ENCODE data around the gene SNAPC2.

DNA sequence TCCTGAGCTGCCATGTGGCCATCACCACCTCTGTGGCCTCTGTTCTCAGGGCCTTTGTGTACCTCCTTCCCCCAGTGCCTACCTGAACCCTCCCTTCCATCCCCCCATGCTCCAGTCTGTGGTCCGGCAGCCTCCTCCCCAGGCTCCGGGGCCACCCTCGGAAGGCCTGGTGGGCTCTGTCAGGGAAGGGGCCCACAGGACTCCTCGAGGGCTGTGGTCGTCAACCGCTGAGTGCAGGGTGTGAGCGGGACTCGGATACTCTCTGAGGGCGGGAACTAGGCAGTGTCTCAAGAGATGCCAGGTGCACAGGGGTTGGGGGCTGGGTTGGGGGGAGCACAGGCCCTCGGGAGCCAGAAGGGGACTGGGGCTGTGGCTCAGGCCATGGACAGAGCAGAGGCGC lies 12.6 kb upstream of the SNAPC2 start:
- no peak for TF ChIP-seq EZH2 (IDR thresholded peaks at IDR 0.05; ENCODE audit: insufficient read depth, poor library complexity, severe bottlenecking)
- TF ChIP-seq EZH2phosphoT487 (IDR thresholded peaks at IDR 0.05; ENCODE audit: insufficient read depth, low read depth): no peak
